NCI-H446 treated with DMSO at 0.1 percent for 48 hours (cell line): Measurements from ENCODE around the gene IL2RG.

Experiments
- DNase-seq: peaks from one replicate; lab custom pipeline; 2025; lab: John Stamatoyannopoulos, UW

Gene IL2RG

DNA sequence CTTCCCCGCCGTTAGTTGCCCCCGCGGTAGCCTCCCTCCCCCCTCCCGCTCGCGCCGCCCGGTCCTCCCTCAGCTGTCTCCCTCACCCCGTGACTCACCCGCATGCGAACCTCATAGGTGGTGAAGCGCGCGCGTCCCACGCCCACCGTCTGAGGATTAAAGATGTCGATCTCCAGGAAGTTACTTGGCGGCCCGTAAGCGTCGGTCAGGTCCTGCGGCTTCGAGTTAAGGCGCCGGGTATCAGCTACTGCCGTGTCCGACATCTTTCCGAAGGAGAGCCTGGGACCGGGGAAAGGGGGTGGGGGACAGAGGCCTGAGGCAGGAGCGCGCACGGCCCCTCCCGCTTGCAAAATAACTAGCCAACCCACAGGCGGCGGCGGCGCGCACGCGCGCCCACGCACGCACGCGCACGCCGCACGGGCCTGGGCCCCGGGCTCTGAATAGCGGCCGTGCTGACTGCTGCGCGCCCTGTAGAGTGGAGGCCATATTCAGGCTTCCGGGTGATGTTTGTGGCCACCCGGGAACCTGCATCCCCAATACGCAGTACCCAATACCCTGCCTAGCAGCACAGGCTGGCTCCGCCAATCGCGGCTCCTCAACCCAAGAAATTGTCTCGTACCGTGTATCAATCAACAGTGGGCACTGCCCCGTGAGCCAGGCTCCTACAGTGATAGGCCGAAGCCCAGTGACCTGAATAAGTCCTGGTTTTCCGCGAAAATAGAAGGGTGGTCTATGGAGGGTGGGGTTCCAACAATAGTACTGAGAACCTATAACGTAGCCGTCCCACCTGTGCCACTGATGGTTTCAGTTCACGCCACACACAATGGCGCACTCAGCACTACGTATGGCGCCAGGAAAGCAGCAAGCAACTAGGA lies 43.1 kb downstream of the IL2RG start, which contains the start of gene SNX12:
TSS of gene SNX12 (minus strand) at position 291 of the 875 bp plus-strand sequence. CDS start at position 263, 28 bp downstream.
- peak; percentile 88 for DNase-seq

DNA sequence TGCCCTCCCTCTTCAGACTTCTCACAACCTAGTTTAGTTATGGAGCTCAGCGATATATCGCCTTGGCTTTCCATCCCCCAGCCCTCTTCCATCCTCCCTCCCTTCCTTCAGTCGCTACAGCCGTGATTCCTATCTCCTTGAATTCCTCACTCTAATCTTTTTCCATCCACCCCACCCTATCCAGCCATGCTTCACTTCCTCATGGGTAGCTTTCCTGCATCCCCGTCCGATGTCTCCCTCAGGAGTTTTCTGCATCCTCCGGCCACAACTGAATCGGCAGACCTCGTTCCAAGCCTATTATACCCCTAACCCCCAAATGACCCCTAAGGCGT lies 43.7 kb downstream of the IL2RG start:
- DNase-seq = no peak

DNA sequence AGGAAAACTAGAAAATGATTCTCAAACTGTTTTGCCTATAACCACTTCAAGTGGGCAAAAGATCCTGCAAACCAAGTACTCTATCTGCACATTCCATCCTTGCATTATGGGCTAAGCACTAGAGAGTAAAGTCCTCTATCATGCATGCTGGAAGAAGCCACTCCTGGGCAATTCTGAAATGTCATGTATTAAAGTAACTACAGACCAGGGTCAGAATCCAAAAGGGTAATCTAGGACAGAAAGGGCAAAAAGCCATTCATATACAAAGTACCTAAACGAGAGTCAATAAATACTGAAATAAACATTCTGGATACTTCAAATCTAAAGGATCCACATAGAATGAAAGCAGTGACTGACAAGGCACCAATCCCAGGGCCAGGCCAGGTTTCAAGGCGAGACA lies 44.3 kb downstream of the IL2RG start:
- no peak for DNase-seq

DNA sequence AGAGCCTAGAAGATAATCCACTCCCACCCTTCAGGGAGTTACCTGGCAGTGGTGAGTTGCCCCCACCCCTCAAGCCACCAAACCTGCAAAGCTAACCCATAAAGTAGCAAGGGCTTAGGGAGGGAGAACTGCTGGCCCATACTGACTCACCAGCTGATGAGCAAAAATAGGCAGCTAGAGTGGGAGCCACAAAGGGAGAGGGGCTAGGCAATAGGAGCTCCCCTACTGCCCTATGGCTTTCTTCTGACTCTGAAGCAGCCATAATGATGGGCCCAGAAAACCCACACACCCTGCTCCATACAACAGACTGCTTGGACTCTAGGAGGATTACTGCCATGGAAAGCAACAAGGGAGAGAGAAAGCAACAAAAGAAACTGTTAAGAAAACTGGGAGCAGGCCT lies 51.2 kb downstream of the IL2RG start:
- no peak for DNase-seq

DNA sequence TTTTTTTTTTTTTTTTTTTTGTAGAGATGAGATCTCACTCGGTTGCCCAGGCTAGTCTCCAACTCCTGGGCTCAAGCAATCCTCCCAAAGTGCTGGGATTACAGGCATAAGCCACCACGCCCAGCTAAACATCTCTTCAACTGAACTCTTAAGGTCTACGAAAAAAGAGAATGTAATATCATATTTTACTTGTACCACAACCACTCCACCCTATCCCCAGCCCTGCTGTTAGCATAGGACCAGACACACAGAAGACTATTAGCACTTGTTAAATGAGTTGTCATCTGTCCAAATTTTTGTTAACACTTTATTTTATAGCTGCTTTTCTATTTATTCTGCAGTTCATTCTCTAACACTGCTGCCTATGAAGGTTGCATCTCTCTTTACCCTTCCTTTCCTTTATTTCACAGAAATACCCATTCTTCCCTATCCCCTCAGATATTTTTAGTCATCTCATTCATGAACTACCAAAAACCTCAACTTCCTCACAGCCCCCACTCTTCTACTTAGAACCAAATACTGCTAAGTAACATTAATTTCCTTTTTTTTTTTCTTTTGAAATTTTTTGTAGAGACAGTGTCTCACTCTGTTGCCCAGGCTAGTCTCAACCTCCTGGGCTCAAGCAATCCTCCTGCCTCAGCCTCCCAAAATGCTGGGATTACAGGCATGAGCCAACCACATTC lies 53.4 kb downstream of the IL2RG start:
- DNase-seq = no peak
